HCT116 (cell line): Measurements from ENCODE around the gene COL9A3. TPM values are rescaled to one million over a fixed set of nuclear protein-coding genes. Genes with fewer than 3 reads are reported as not detected.

Experiments
- ATAC-seq: fragments of 200-7000 bp; cut with Tn5 transposase; 2 replicates; pipeline ENCODE4 v1.9.1; 2020; ENCODE audit warnings: mild to moderate bottlenecking, moderate library complexity
- BruUV-seq: library from RNA; stranded (reverse); fragments of 400-500 nt; replicated peaks from 2 replicates; lab custom pipeline; 2021; lab: Mats Ljungman, UMichigan
- CTCF ChIA-PET: fragments of 300-600 bp; sonication (Branson Sonifier 250); formaldehyde crosslinking; loops from one replicate; lab custom pipeline; 2021; ENCODE audit warnings: antibody characterized with exemption; lab: Charles Lee
- POLR2A ChIA-PET: fragments of 300-600, 350-600 bp; sonication (Branson Sonifier 250); formaldehyde crosslinking; loops from one replicate; lab custom pipeline; 2021; ENCODE audit warnings: antibody characterized with exemption; lab: Charles Lee
- RAD21 ChIA-PET, 2 experiments: fragments of 300-600 bp; sonication (Branson Sonifier 250); formaldehyde crosslinking; loops; one replicate each; lab custom pipeline; 2023; ENCODE audit warnings: low total read pairs in 2 of 2; ENCODE audit not compliant: uncharacterized antibody in 2 of 2, unreplicated experiment in 2 of 2, low non-redundant PET in 1 of 2; lab: Charles Lee
- DNase-seq: peaks from one replicate; pipeline ENCODE4 v3.0.0-alpha.2; 2010; ENCODE audit warnings: low read depth, low spot score
- H2AFZ ChIP-seq: fragments of 200-600 bp; shearing (Covaris generic), sonication (generic); 2 replicates; pipeline ENCODE4 v1.6.1; 2017; ENCODE audit warnings: low read depth, mixed run types, mixed read lengths, antibody characterized with exemption, low read length; ENCODE audit not compliant: poor library complexity, severe bottlenecking
- H3K27ac ChIP-seq: 2 replicates; pipeline ENCODE4 v1.5.1; 2012; ENCODE audit warnings: low read depth, low read length
- H3K27me3 ChIP-seq: fragments of 200-600 bp; sonication (generic); 2 replicates; pipeline ENCODE4 v1.6.1; 2016; ENCODE audit warnings: mixed run types, low read length, mixed read lengths; ENCODE audit not compliant: insufficient read depth
- H3K36me3 ChIP-seq, 2 experiments: fragments of 200-500 bp in 1 of 2; fragments of 200-600 bp in 1 of 2; sonication (Bioruptor generic) in 1 of 2; sonication (generic) in 1 of 2; 2 replicates each; pipeline versions ENCODE4 v1.5.1 to v1.6.1; 2014 to 2016; ENCODE audit warnings: low read length in 2 of 2, inconsistent platforms in 1 of 2, mixed read lengths in 1 of 2, mixed run types in 1 of 2; ENCODE audit not compliant: insufficient read depth in 2 of 2, control insufficient read depth in 1 of 2
- H3K4me1 ChIP-seq, 2 experiments: fragments of 200-600 bp in 1 of 2; sonication (generic) in 1 of 2; 2 replicates each; pipeline versions ENCODE4 v1.5.1 to v1.6.1; 2012 to 2017; ENCODE audit warnings: low read length in 2 of 2, inconsistent platforms in 1 of 2, mild to moderate bottlenecking in 1 of 2, mixed read lengths in 1 of 2, mixed run types in 1 of 2, moderate library complexity in 1 of 2; ENCODE audit not compliant: insufficient read depth in 2 of 2, control insufficient read depth in 1 of 2
- H3K4me2 ChIP-seq: fragments of 200-600 bp; sonication (generic); 2 replicates; pipeline ENCODE4 v1.6.1; 2017; ENCODE audit warnings: mixed run types, low read length, mixed read lengths
- H3K4me3 ChIP-seq, 2 experiments: fragments of 200-600 bp in 1 of 2; sonication (generic) in 1 of 2; replicated peaks in 1 of 2; 2 replicates each; pipeline ENCODE4 v1.5.1; 2011 to 2016; ENCODE audit warnings: low read length in 2 of 2, control low read depth in 1 of 2, low read depth in 1 of 2, mild to moderate bottlenecking in 1 of 2, mixed read lengths in 1 of 2, mixed run types in 1 of 2
- H3K79me2 ChIP-seq: fragments of 200-600 bp; sonication (generic); 2 replicates; pipeline ENCODE4 v1.6.1; 2017; ENCODE audit warnings: mild to moderate bottlenecking, mixed run types, low read length, moderate library complexity, mixed read lengths; ENCODE audit not compliant: insufficient read depth
- H3K9ac ChIP-seq: fragments of 200-600 bp; sonication (generic); 2 replicates; pipeline ENCODE4 v1.6.1; 2016; ENCODE audit warnings: low read length, mixed read lengths
- H3K9me2 ChIP-seq: fragments of 200-600 bp; sonication (generic), shearing (Covaris generic); 2 replicates; pipeline ENCODE4 v1.6.1; 2017; ENCODE audit warnings: mixed run types, mild to moderate bottlenecking, moderate library complexity; ENCODE audit not compliant: insufficient read depth
- H3K9me3 ChIP-seq, 2 experiments: fragments of 200-500 bp in 1 of 2; fragments of 200-600 bp in 1 of 2; sonication (Bioruptor generic) in 1 of 2; sonication (generic) in 1 of 2; 2 replicates each; pipeline ENCODE4 v1.6.1; 2014 to 2017; ENCODE audit warnings: low read length in 2 of 2, mixed read lengths in 2 of 2, inconsistent platforms in 1 of 2, low read depth in 1 of 2, mild to moderate bottlenecking in 1 of 2, mixed run types in 1 of 2, moderate library complexity in 1 of 2; ENCODE audit not compliant: control insufficient read depth in 1 of 2, insufficient read depth in 1 of 2
- H4K20me1 ChIP-seq: fragments of 200-600 bp; sonication (generic), shearing (Covaris generic); 2 replicates; pipeline ENCODE4 v1.6.1; 2017; ENCODE audit warnings: mixed run types, mild to moderate bottlenecking, moderate library complexity; ENCODE audit not compliant: insufficient read depth
- CBX3 ChIP-seq: IDR thresholded peaks from 2 replicates; pipeline ENCODE4 v1.6.1; 2012; ENCODE audit warnings: low read depth
- EGR1 ChIP-seq: IDR thresholded peaks from 2 replicates; pipeline ENCODE4 v1.6.1; 2012; ENCODE audit warnings: low read depth
- ELF1 ChIP-seq: IDR thresholded peaks from 2 replicates; pipeline ENCODE4 v1.6.1; 2012; ENCODE audit warnings: low read depth, borderline replicate concordance
- JUND ChIP-seq: IDR thresholded peaks from 2 replicates; pipeline ENCODE4 v1.6.1; 2012
- POLR2A ChIP-seq: IDR thresholded peaks from 2 replicates; pipeline ENCODE4 v1.7.0; 2011; ENCODE audit warnings: borderline replicate concordance; ENCODE audit not compliant: insufficient read depth, insufficient read length; ENCODE audit errors: extremely low read depth
- POLR2AphosphoS5 ChIP-seq: IDR thresholded peaks from 2 replicates; pipeline ENCODE4 v1.6.1; 2011; ENCODE audit warnings: mild to moderate bottlenecking, low read depth, low read length, moderate library complexity
- RAD21 ChIP-seq: IDR thresholded peaks from 2 replicates; pipeline ENCODE4 v1.6.1; 2012; ENCODE audit warnings: low read depth, mild to moderate bottlenecking
- REST ChIP-seq: IDR thresholded peaks from 2 replicates; pipeline ENCODE4 v1.6.1; 2012; ENCODE audit warnings: low read depth
- SP1 ChIP-seq: IDR thresholded peaks from 2 replicates; pipeline ENCODE4 v1.6.1; 2012; ENCODE audit warnings: low read depth
- TCF7L2 ChIP-seq: IDR thresholded peaks from 2 replicates; pipeline ENCODE4 v1.7.0; 2011; ENCODE audit warnings: borderline replicate concordance, inconsistent platforms; ENCODE audit not compliant: insufficient read depth, insufficient read length; ENCODE audit errors: extremely low read depth
- YY1 ChIP-seq: IDR thresholded peaks from 2 replicates; pipeline ENCODE4 v1.6.1; 2011; ENCODE audit warnings: low read length, low read depth, moderate library complexity, mild to moderate bottlenecking; ENCODE audit not compliant: insufficient replicate concordance; ENCODE audit errors: extremely low read depth
- ZFX ChIP-seq: fragments of 450-650 bp; IDR thresholded peaks from 2 replicates; pipeline ENCODE4 v1.6.1; 2017
- ZNF274 ChIP-seq: fragments of 200-500 bp; sonication (Bioruptor generic); IDR thresholded peaks from 2 replicates; pipeline ENCODE4 v1.6.1; 2014; ENCODE audit warnings: mild to moderate bottlenecking, low read depth, low read length, inconsistent platforms
- intact Hi-C: fragments of 100-400 bp; cut with micrococcal nuclease; formaldehyde crosslinking; loops from 2 replicates; pipeline ENCODE4 v1.10.0; 2022
- total RNA-seq: library from RNA; stranded (reverse); gene quantifications from one replicate; pipeline ENCODE4 v1.2.1, GENCODE V29; 2021; ENCODE audit not compliant: unreplicated experiment
- TF ChIP-seq, protein P1 (sequence below): IDR thresholded peaks from 2 replicates; pipeline ENCODE4 v1.6.1; 2012
- TF ChIP-seq, protein P2 (sequence below): IDR thresholded peaks from 2 replicates; pipeline ENCODE4 v1.6.1; 2012
- TF ChIP-seq, protein P3 (sequence below), 3 experiments: fragments of 200-600 bp in 1 of 3; sonication (generic) in 1 of 3; IDR thresholded peaks in 2 of 3; conservative IDR thresholded peaks in 1 of 3; 2 replicates each; pipeline ENCODE4 v1.5.1; 2012 to 2017; ENCODE audit warnings: low read depth in 2 of 3, low read length in 2 of 3, antibody characterized with exemption in 1 of 3, borderline replicate concordance in 1 of 3, control low read depth in 1 of 3, mild to moderate bottlenecking in 1 of 3, mixed read lengths in 1 of 3, mixed run types in 1 of 3, moderate library complexity in 1 of 3; ENCODE audit not compliant: insufficient read depth in 1 of 3
- TF ChIP-seq, protein P4 (sequence below): IDR thresholded peaks from 2 replicates; pipeline ENCODE4 v1.6.1; 2011; ENCODE audit warnings: mild to moderate bottlenecking, low read length, moderate library complexity; ENCODE audit not compliant: insufficient replicate concordance; ENCODE audit errors: extremely low read depth

COL9A3 gene
- total RNA-seq, 1 experiment from 2014 or later: 29.7 TPM

GRCh38 chr20:62809530-62810428 is 7.1 kb upstream of the COL9A3 start:
- no peak for DNase-seq
- H3K79me2 ChIP-seq: peaks cover 58% of the 10 kb centered on the region
- no TSS peak for BruUV-seq
- TF ChIP-seq, protein P1, sequence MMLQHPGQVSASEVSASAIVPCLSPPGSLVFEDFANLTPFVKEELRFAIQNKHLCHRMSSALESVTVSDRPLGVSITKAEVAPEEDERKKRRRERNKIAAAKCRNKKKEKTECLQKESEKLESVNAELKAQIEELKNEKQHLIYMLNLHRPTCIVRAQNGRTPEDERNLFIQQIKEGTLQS: no peak
- no peak for TF ChIP-seq TCF7L2
- no peak for TF ChIP-seq JUND
- TF ChIP-seq, protein P2, sequence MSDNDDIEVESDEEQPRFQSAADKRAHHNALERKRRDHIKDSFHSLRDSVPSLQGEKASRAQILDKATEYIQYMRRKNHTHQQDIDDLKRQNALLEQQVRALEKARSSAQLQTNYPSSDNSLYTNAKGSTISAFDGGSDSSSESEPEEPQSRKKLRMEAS: no peak
- no peak for TF ChIP-seq YY1
- no peak for TF ChIP-seq ELF1
- TF ChIP-seq, protein P3, sequence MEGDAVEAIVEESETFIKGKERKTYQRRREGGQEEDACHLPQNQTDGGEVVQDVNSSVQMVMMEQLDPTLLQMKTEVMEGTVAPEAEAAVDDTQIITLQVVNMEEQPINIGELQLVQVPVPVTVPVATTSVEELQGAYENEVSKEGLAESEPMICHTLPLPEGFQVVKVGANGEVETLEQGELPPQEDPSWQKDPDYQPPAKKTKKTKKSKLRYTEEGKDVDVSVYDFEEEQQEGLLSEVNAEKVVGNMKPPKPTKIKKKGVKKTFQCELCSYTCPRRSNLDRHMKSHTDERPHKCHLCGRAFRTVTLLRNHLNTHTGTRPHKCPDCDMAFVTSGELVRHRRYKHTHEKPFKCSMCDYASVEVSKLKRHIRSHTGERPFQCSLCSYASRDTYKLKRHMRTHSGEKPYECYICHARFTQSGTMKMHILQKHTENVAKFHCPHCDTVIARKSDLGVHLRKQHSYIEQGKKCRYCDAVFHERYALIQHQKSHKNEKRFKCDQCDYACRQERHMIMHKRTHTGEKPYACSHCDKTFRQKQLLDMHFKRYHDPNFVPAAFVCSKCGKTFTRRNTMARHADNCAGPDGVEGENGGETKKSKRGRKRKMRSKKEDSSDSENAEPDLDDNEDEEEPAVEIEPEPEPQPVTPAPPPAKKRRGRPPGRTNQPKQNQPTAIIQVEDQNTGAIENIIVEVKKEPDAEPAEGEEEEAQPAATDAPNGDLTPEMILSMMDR (IDR thresholded peaks at IDR 0.05 in 2 of 3, conservative IDR thresholded peaks at IDR 0.05 in 1 of 3; ENCODE audit: borderline replicate concordance in 1 of 3, insufficient read depth in 1 of 3, low read depth in 2 of 3, low read length in 2 of 3): no peak
- no peak for TF ChIP-seq ZFX
- no peak for TF ChIP-seq RAD21
- no peak for TF ChIP-seq CBX3
- no peak for TF ChIP-seq POLR2AphosphoS5
- TF ChIP-seq SP1: no peak
- no peak for TF ChIP-seq POLR2A
- TF ChIP-seq EGR1: no peak
- TF ChIP-seq ZNF274: no peak
- TF ChIP-seq REST: no peak
- TF ChIP-seq, protein P4, sequence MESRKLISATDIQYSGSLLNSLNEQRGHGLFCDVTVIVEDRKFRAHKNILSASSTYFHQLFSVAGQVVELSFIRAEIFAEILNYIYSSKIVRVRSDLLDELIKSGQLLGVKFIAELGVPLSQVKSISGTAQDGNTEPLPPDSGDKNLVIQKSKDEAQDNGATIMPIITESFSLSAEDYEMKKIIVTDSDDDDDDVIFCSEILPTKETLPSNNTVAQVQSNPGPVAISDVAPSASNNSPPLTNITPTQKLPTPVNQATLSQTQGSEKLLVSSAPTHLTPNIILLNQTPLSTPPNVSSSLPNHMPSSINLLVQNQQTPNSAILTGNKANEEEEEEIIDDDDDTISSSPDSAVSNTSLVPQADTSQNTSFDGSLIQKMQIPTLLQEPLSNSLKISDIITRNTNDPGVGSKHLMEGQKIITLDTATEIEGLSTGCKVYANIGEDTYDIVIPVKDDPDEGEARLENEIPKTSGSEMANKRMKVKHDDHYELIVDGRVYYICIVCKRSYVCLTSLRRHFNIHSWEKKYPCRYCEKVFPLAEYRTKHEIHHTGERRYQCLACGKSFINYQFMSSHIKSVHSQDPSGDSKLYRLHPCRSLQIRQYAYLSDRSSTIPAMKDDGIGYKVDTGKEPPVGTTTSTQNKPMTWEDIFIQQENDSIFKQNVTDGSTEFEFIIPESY: no peak
- TF ChIP-seq, all 23 proteins: peak for 0
- CTCF ChIA-PET: interaction anchor here (2.1 kb wide), 1 partner anchor 13 kb away, joined by 6 read pairs; no protein-coding TSS in a partner anchor
- ATAC-seq: no peak
- H2AFZ ChIP-seq: no peak overlapping the region
- peaks cover 14 to 30% of the 10 kb centered on the region in 2 experiments for H3K4me1 ChIP-seq
- no peak overlapping the region for H3K4me3 ChIP-seq
- H3K36me3 ChIP-seq: peaks cover 24 to 39% of the 10 kb centered on the region in 2 experiments
- H3K27ac ChIP-seq: no peak overlapping the region; the same call in 1 of the 2 replicates
- no peak overlapping the region for H3K9ac ChIP-seq
- H3K4me2 ChIP-seq: no peak overlapping the region
- H4K20me1 ChIP-seq: no peaks in the 10 kb centered on the region; the same call in 1 of the 2 replicates
- RAD21 ChIA-PET: no interaction called here
- no peaks in the 10 kb centered on the region for H3K9me3 ChIP-seq
- no peaks in the 10 kb centered on the region for H3K9me2 ChIP-seq
- POLR2A ChIA-PET: interaction anchor here (0.7 to 0.8 kb wide), 2 partner anchors 13 to 462 kb away, joined by 3 to 4 read pairs; no protein-coding TSS in a partner anchor
- H3K27me3 ChIP-seq: no peaks in the 10 kb centered on the region
- intact Hi-C loops: loop anchor here (10.0 kb wide), 1 partner anchor 505 kb away; the partner anchor contains the start of gene ADRM1
